Breast epithelium (tissue), 3 donors: ENCODE data around the gene DPP3.

ENCODE experiments used
- CTCF ChIP-seq, 3 donors: fragments of 450-650 bp; IDR thresholded peaks; one replicate each; pipeline ENCODE4 v1.5.1; 2016 to 2017; ENCODE audit warnings: antibody characterized with exemption in 3 of 3, mild to moderate bottlenecking in 3 of 3, moderate library complexity in 3 of 3
- POLR2A ChIP-seq: fragments of 450-650 bp; IDR thresholded peaks from one replicate; pipeline ENCODE4 v1.6.1; 2016; ENCODE audit warnings: antibody characterized with exemption, mild to moderate bottlenecking, moderate library complexity
- POLR2AphosphoS5 ChIP-seq, 3 donors: sonication (generic); formaldehyde crosslinking; IDR thresholded peaks; one replicate each; pipeline ENCODE4 v1.6.1; 2017; ENCODE audit warnings: antibody characterized with exemption in 3 of 3

GRCh38 chr11:66465373-66466224, 14.6 kb upstream of the DPP3 start:
- TF ChIP-seq POLR2A = no peak
- no peak for TF ChIP-seq CTCF (IDR thresholded peaks at IDR 0.05)
- no peak for TF ChIP-seq POLR2AphosphoS5 (IDR thresholded peaks at IDR 0.05)
